A549 (cell line): ENCODE results near the gene B4GALT6. TPM values are rescaled to one million over a fixed set of nuclear protein-coding genes. Genes with fewer than 3 reads are reported as not detected.

Experiments used
- ATAC-seq, 2 experiments: fragments of 200-7000 bp in 1 of 2; fragments of >200 bp in 1 of 2; cut with Nextera tagmentation in 1 of 2; cut with Tn5 transposase in 1 of 2; 3 replicates each; pipeline versions ENCODE4 v1.8.0 to v1.9.1; 2018 to 2020; ENCODE audit warnings: mild to moderate bottlenecking in 1 of 2, moderate library complexity in 1 of 2
- CTCF ChIA-PET: fragments of 300-600 bp; sonication (Branson Sonifier 250); formaldehyde crosslinking; extraction: SDS; loops from one replicate; lab custom pipeline; 2021; ENCODE audit warnings: antibody characterized with exemption, inconsistent platforms; lab: Yijun Ruan, JAX
- POLR2A ChIA-PET: fragments of 350-600 bp; formaldehyde crosslinking; extraction: SDS; loops from one replicate; lab custom pipeline; 2021; ENCODE audit warnings: antibody characterized with exemption, inconsistent platforms; lab: Yijun Ruan, JAX
- DNase-seq, 2 experiments: peaks; one replicate each; pipeline versions ENCODE4 v3.0.0 to v3.0.0-alpha.2; 2011 to 2016; ENCODE audit warnings: low read depth in 1 of 2, low spot score in 1 of 2
- FAIRE-seq: peaks from 2 replicates; lab custom pipeline; 2011; peaks lifted over from hg19 to GRCh38; lab: Jason Lieb, UNC
- H3K27ac ChIP-seq, 2 experiments: fragments of >200 bp; sonication (Bioruptor Twin); formaldehyde crosslinking; 3 replicates each; pipeline ENCODE4 v1.5.1; 2016 to 2017
- H3K4me1 ChIP-seq: fragments of >200 bp; sonication (Bioruptor Twin); formaldehyde crosslinking; 3 replicates; pipeline ENCODE4 v1.6.1; 2016
- H3K4me2 ChIP-seq: fragments of >200 bp; sonication (Bioruptor Twin); formaldehyde crosslinking; 3 replicates; pipeline ENCODE4 v1.6.1; 2016
- H3K4me3 ChIP-seq: fragments of >200 bp; sonication (Bioruptor Twin); formaldehyde crosslinking; 3 replicates; pipeline ENCODE4 v1.5.1; 2016
- H3K9me3 ChIP-seq: fragments of >200 bp; sonication (Bioruptor Twin); formaldehyde crosslinking; 3 replicates; pipeline ENCODE4 v1.6.1; 2016
- ATOH8 ChIP-seq: fragments of 250-450 bp; sonication (Bioruptor Pico); IDR thresholded peaks from 2 replicates; pipeline ENCODE4 v1.5.0; 2020; ENCODE audit warnings: low read depth, mild to moderate bottlenecking, moderate library complexity
- CEBPB ChIP-seq, 2 experiments: fragments of >200 bp in 1 of 2; sonication (Bioruptor Twin) in 1 of 2; formaldehyde crosslinking in 1 of 2; IDR thresholded peaks; 2 replicates each; pipeline ENCODE4 v1.6.1; 2012 to 2016
- CHD2 ChIP-seq: fragments of 150-350 bp; IDR thresholded peaks from 2 replicates; pipeline ENCODE4 v1.6.1; 2014; ENCODE audit warnings: low read length; ENCODE audit not compliant: partially characterized antibody
- CTCF ChIP-seq: fragments of >200 bp; sonication (Bioruptor Twin); formaldehyde crosslinking; IDR thresholded peaks from 3 replicates; pipeline ENCODE4 v1.5.1; 2016
- EHMT2 ChIP-seq: fragments of 200-600 bp; sonication (generic); IDR thresholded peaks from 2 replicates; pipeline ENCODE4 v1.6.1; 2016; ENCODE audit warnings: antibody characterized with exemption, low read depth, mild to moderate bottlenecking, moderate library complexity
- EP300 ChIP-seq, 2 experiments: fragments of >200 bp; sonication (Bioruptor Twin); formaldehyde crosslinking; IDR thresholded peaks; 2 replicates in 1 of 2; 3 replicates in 1 of 2; pipeline ENCODE4 v1.6.1; 2016 to 2017
- FOSB ChIP-seq: fragments of 250-450 bp; sonication (Bioruptor Pico); IDR thresholded peaks from 2 replicates; pipeline ENCODE4 v1.5.0; 2020; ENCODE audit warnings: mild to moderate bottlenecking, moderate library complexity
- FOSL2 ChIP-seq, 2 experiments: fragments of 450-650 bp in 1 of 2; fragments of >200 bp in 1 of 2; sonication (Bioruptor Twin) in 1 of 2; formaldehyde crosslinking; IDR thresholded peaks; 2 replicates each; pipeline versions ENCODE4 v1.5.0 to v1.6.1; 2016 to 2020; ENCODE audit warnings: mild to moderate bottlenecking in 1 of 2, moderate library complexity in 1 of 2
- HDAC2 ChIP-seq: fragments of 200-600 bp; sonication (generic); IDR thresholded peaks from 2 replicates; pipeline ENCODE4 v1.6.1; 2016
- HOXB5 ChIP-seq: fragments of 250-450 bp; sonication (Bioruptor Pico); IDR thresholded peaks from 2 replicates; pipeline ENCODE4 v1.5.0; 2020; ENCODE audit warnings: mild to moderate bottlenecking, moderate library complexity
- JUN ChIP-seq, 2 experiments: fragments of >200 bp; sonication (Bioruptor Twin); formaldehyde crosslinking; IDR thresholded peaks; 2 replicates in 1 of 2; 3 replicates in 1 of 2; pipeline ENCODE4 v1.6.1; 2016 to 2017
- KDM1A ChIP-seq: fragments of 200-600 bp; sonication (generic); IDR thresholded peaks from 2 replicates; pipeline ENCODE4 v1.6.1; 2016; ENCODE audit warnings: low read depth, mild to moderate bottlenecking
- MAFK ChIP-seq: fragments of 450-650 bp; IDR thresholded peaks from 2 replicates; pipeline ENCODE4 v1.6.1; 2014; ENCODE audit not compliant: partially characterized antibody
- NR3C1 ChIP-seq: fragments of >200 bp; sonication (Bioruptor Twin); formaldehyde crosslinking; IDR thresholded peaks from 3 replicates; pipeline ENCODE4 v1.6.1; 2017
- POLR2AphosphoS2 ChIP-seq: conservative IDR thresholded peaks from 2 replicates; pipeline ENCODE4 v1.6.1; 2012; ENCODE audit warnings: low read length, improper control_type of control experiment, inconsistent platforms
- RCOR1 ChIP-seq: fragments of 150-350 bp; IDR thresholded peaks from 2 replicates; pipeline ENCODE4 v1.6.1; 2014; ENCODE audit warnings: antibody characterized with exemption, low read length, low read depth
- RNF2 ChIP-seq: fragments of 200-600 bp; sonication (generic); IDR thresholded peaks from 2 replicates; pipeline ENCODE4 v1.6.1; 2016; ENCODE audit warnings: low read depth, mild to moderate bottlenecking, antibody characterized with exemption, moderate library complexity, borderline replicate concordance
- SMC3 ChIP-seq: fragments of >200 bp; sonication (Bioruptor Twin); formaldehyde crosslinking; IDR thresholded peaks from 3 replicates; pipeline ENCODE4 v1.6.1; 2018; ENCODE audit warnings: inconsistent platforms
- TP53 ChIP-seq: fragments of 250-450 bp; sonication (Bioruptor Pico); IDR thresholded peaks from 2 replicates; pipeline ENCODE4 v1.5.0; 2021; ENCODE audit warnings: mild to moderate bottlenecking, moderate library complexity
- WGBS: methylation state at CpG from one replicate; pipeline ENCODE4 v1.1.6; 2017; ENCODE audit errors: missing lambda C conversion rate; 5-methylcytosine and 5-hydroxymethylcytosine counted together
- polyA plus RNA-seq, 4 experiments: library from polyadenylated mRNA; depleted of rRNA in 3 of 4; stranded (reverse); fragments of >200 nt; fragmentation: RNase III in 1 of 4; extraction: RNeasy Plus Mini Kit Qiagen cat#74134 plus additional on column Dnase treatment in 1 of 4; gene quantifications; 2 replicates in 3 of 4; 3 replicates in 1 of 4; pipeline ENCODE4 v1.2.3, GENCODE V29; 2011 to 2017
- TF ChIP-seq, protein P1 (sequence below): fragments of 200-600 bp; sonication (generic); IDR thresholded peaks from 2 replicates; pipeline ENCODE4 v1.6.1; 2016; ENCODE audit warnings: antibody characterized with exemption, mild to moderate bottlenecking, moderate library complexity

B4GALT6 gene
- polyA plus RNA-seq, 2 of the 4 experiments (the other 2 are of a cell fraction) = 7.1 to 12.8 TPM

- H3K27ac ChIP-seq = no peak overlapping the region
- TF ChIP-seq MAFK = peak; percentile 96
- no peak for TF ChIP-seq NR3C1
- TF ChIP-seq TP53 (CRISPR knock-in tag) = no peak
- TF ChIP-seq RCOR1 = no peak
- no peak for TF ChIP-seq FOSL2 (IDR thresholded peaks at IDR 0.05)
- no peak for TF ChIP-seq FOSL2 (CRISPR knock-in tag; IDR thresholded peaks at IDR 0.05)
- TF ChIP-seq RNF2 = no peak
- ATAC-seq (no peak), FAIRE-seq (no peak), DNase-seq (no peak)
- no peak overlapping the region for H3K4me3 ChIP-seq
- H3K9me3 ChIP-seq = no peaks in the 10 kb centered on the region
- 0 out of 3 replicates have a peak, but pooled peaks cover under 1% of the 10 kb centered on the region for H3K4me1 ChIP-seq
- H3K4me2 ChIP-seq = 0 out of 3 replicates have a peak overlapping the region, but pooled peaks have one; percentile 19
- WGBS = 90% methylated on average over 2 of the region's 2 CpGs
- POLR2A ChIA-PET = no interaction called here
- CTCF ChIA-PET = interaction anchor here (0.7 to 1.1 kb wide), 4 partner anchors 17 to 136 kb away, joined by 3 to 5 read pairs (median 4); no protein-coding TSS in a partner anchor
Measured at GRCh38 chr18:31591113-31591512, 93.3 kb downstream of the B4GALT6 start.

- Histone ChIP-seq H3K9me3 (no peaks in the 10 kb centered on the region), H3K27ac (no peak overlapping the region), H3K4me1 (no peaks in the 10 kb centered on the region), H3K4me2 (no peak overlapping the region), H3K4me3 (no peak overlapping the region)
- POLR2A ChIA-PET = no interaction called here
- DNase-seq = no peak
- no peak for ATAC-seq
- CTCF ChIA-PET = interaction anchor here (0.7 kb wide), 1 partner anchor 136 kb away, joined by 3 read pairs; no protein-coding TSS in a partner anchor
- TF ChIP-seq HDAC2 = no peak
- TF ChIP-seq JUN (IDR thresholded peaks at IDR 0.05) = no peak
- TF ChIP-seq FOSL2 (IDR thresholded peaks at IDR 0.05) = no peak
- TF ChIP-seq FOSL2 (CRISPR knock-in tag; IDR thresholded peaks at IDR 0.05) = no peak
- no peak for TF ChIP-seq EHMT2
- no peak for TF ChIP-seq SMC3
- TF ChIP-seq KDM1A = no peak
- no peak for TF ChIP-seq FOSB (CRISPR knock-in tag)
- no peak for TF ChIP-seq EP300 (IDR thresholded peaks at IDR 0.05)
- TF ChIP-seq HOXB5 (CRISPR knock-in tag) = no peak
- no peak for TF ChIP-seq CTCF
- WGBS = 87% methylated on average over 8 of the region's 8 CpGs
- no peak for FAIRE-seq
Measured at GRCh38 chr18:31590570-31590969, 93.8 kb downstream of the B4GALT6 start.

DNA sequence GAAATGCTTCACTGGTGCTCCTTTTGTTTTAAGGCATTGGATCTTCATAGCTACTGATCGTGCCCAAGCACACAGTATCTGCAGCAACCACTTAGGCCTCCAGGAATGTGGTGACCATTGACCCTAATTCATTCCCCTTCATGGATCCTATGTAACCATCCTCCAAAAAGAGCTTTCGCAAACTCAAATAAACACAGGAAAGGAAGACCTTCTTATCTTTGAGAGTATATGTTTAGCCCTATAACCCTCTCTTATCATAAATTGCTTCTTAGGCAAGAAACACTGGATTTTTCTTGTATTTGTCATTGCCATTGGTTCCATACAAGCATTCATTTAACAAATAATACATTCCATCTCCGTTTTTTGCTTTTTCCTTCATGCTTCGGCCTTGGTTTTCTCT is 96.9 kb downstream of the B4GALT6 start:
- ATAC-seq (no peak), FAIRE-seq (no peak), DNase-seq (no peak)
- Histone ChIP-seq H3K4me1 (no peaks in the 10 kb centered on the region), H3K4me2 (no peak overlapping the region), H3K9me3 (no peaks in the 10 kb centered on the region), H3K4me3 (no peak overlapping the region), H3K27ac (no peak overlapping the region)
- POLR2A ChIA-PET = no interaction called here
- WGBS = 69% methylated on average over 4 of the region's 4 CpGs
- no peak for TF ChIP-seq ATOH8 (CRISPR knock-in tag)
- TF ChIP-seq TP53 (CRISPR knock-in tag) = no peak
- TF ChIP-seq, protein P1, sequence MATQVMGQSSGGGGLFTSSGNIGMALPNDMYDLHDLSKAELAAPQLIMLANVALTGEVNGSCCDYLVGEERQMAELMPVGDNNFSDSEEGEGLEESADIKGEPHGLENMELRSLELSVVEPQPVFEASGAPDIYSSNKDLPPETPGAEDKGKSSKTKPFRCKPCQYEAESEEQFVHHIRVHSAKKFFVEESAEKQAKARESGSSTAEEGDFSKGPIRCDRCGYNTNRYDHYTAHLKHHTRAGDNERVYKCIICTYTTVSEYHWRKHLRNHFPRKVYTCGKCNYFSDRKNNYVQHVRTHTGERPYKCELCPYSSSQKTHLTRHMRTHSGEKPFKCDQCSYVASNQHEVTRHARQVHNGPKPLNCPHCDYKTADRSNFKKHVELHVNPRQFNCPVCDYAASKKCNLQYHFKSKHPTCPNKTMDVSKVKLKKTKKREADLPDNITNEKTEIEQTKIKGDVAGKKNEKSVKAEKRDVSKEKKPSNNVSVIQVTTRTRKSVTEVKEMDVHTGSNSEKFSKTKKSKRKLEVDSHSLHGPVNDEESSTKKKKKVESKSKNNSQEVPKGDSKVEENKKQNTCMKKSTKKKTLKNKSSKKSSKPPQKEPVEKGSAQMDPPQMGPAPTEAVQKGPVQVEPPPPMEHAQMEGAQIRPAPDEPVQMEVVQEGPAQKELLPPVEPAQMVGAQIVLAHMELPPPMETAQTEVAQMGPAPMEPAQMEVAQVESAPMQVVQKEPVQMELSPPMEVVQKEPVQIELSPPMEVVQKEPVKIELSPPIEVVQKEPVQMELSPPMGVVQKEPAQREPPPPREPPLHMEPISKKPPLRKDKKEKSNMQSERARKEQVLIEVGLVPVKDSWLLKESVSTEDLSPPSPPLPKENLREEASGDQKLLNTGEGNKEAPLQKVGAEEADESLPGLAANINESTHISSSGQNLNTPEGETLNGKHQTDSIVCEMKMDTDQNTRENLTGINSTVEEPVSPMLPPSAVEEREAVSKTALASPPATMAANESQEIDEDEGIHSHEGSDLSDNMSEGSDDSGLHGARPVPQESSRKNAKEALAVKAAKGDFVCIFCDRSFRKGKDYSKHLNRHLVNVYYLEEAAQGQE = no peak
- no peak for TF ChIP-seq CHD2
- no peak for TF ChIP-seq CTCF
- TF ChIP-seq CEBPB (IDR thresholded peaks at IDR 0.05) = no peak
- TF ChIP-seq POLR2AphosphoS2 = no peak
- CTCF ChIA-PET = interaction anchor here (1.0 kb wide), 1 partner anchor 31 kb away, joined by 3 read pairs; no protein-coding TSS in a partner anchor
